Spinal cord (tissue), 10 donors: Measurements from ENCODE around the gene GRID1. TPM values are rescaled to one million over a fixed set of nuclear protein-coding genes. Genes with fewer than 3 reads are reported as not detected.

Experiments
- DNase-seq, 6 donors: peaks; one replicate each; pipeline versions ENCODE4 v3.0.0 to v3.0.0-alpha.2; 2013 to 2015; ENCODE audit warnings: low spot score in 6 of 6, low read depth in 4 of 6
- H3K27ac ChIP-seq: one replicate; pipeline ENCODE4 v1.5.1; 2013; ENCODE audit warnings: low read depth, low read length, control low read depth
- H3K27me3 ChIP-seq: one replicate; pipeline ENCODE4 v1.6.1; 2013; ENCODE audit warnings: low read length; ENCODE audit not compliant: control insufficient read depth, insufficient read depth
- H3K36me3 ChIP-seq: one replicate; pipeline ENCODE4 v1.6.1; 2013; ENCODE audit warnings: low read length; ENCODE audit not compliant: control insufficient read depth, insufficient read depth
- H3K4me1 ChIP-seq: one replicate; pipeline ENCODE4 v1.6.1; 2013; ENCODE audit warnings: low read length; ENCODE audit not compliant: control insufficient read depth, insufficient read depth
- H3K4me3 ChIP-seq: one replicate; pipeline ENCODE4 v1.5.1; 2013; ENCODE audit warnings: low read depth, low read length, control low read depth
- H3K9me3 ChIP-seq: one replicate; pipeline ENCODE4 v1.6.1; 2013; ENCODE audit warnings: low read length; ENCODE audit not compliant: control insufficient read depth, insufficient read depth
- whole genome bisulfite sequencing: methylation state at CpG from one replicate; pipeline ENCODE4 v1.1.5; 2013; ENCODE audit warnings: missing lambda C conversion rate; ENCODE audit not compliant: insufficient coverage; 5-methylcytosine and 5-hydroxymethylcytosine counted together
- polyA plus RNA-seq, 2 donors: library from polyadenylated mRNA; unstranded; fragments of 120-200 nt; gene quantifications; one replicate each; pipeline ENCODE4 v1.2.1, GENCODE V29; 2013; ENCODE audit not compliant: insufficient read length in 2 of 2
- total RNA-seq, 2 donors: library from RNA; depleted of rRNA in 1 of 2; stranded (reverse); fragments of 120-200 nt in 1 of 2; fragments of >200 nt in 1 of 2; gene quantifications; one replicate each; pipeline versions ENCODE4 v1.2.3 to v1.2.4, GENCODE V29; 2013 to 2014
- donor health status: healthy.

The GRID1 gene
- total and polyA plus RNA-seq, 4 donors: 7.6 to 30.1 (median 22.2) TPM

GRCh38 chr10:86049442-86049841 lies 317.2 kb downstream of the GRID1 start:
- DNase-seq: no peak
- Histone ChIP-seq H3K9me3 (no peaks in the 10 kb centered on the region), H3K4me1 (no peaks in the 10 kb centered on the region), H3K36me3 (no peaks in the 10 kb centered on the region), H3K27ac (no peak overlapping the region), H3K4me3 (no peak overlapping the region), H3K27me3 (no peaks in the 10 kb centered on the region)
- 88% methylated on average over 2 of the region's 4 CpGs for WGBS

GRCh38 chr10:86048973-86049372 lies 317.6 kb downstream of the GRID1 start:
- Histone ChIP-seq H3K27me3 (no peaks in the 10 kb centered on the region), H3K4me1 (no peaks in the 10 kb centered on the region), H3K9me3 (no peaks in the 10 kb centered on the region), H3K27ac (no peak overlapping the region), H3K4me3 (no peak overlapping the region), H3K36me3 (no peaks in the 10 kb centered on the region)
- no CpG with 5 or more reads among the region's 2 CpGs for WGBS
- DNase-seq: no peak

- Histone ChIP-seq H3K9me3 (no peaks in the 10 kb centered on the region), H3K27ac (no peak overlapping the region), H3K36me3 (no peaks in the 10 kb centered on the region), H3K4me1 (no peaks in the 10 kb centered on the region), H3K27me3 (no peaks in the 10 kb centered on the region), H3K4me3 (no peak overlapping the region)
- no peak for DNase-seq
These were observed 318.0 kb downstream of the GRID1 start for GRCh38 chr10:86048571-86048970.

GRCh38 chr10:86047588-86047987 lies 319.0 kb downstream of the GRID1 start:
- WGBS: 65% methylated on average over 3 of the region's 7 CpGs
- H3K4me1 ChIP-seq: peaks cover 2% of the 10 kb centered on the region
- H3K4me3 ChIP-seq: no peak overlapping the region
- H3K27me3 ChIP-seq: no peaks in the 10 kb centered on the region
- DNase-seq: peak in 1 of 6 donors; percentile 62
- no peak overlapping the region for H3K27ac ChIP-seq
- no peaks in the 10 kb centered on the region for H3K9me3 ChIP-seq
- H3K36me3 ChIP-seq: peaks cover 3% of the 10 kb centered on the region

GRCh38 chr10:86046845-86047460 lies 319.6 kb downstream of the GRID1 start:
- H3K9me3 ChIP-seq: no peaks in the 10 kb centered on the region
- H3K36me3 ChIP-seq: peaks cover 3% of the 10 kb centered on the region
- no peak overlapping the region for H3K4me3 ChIP-seq
- no peak overlapping the region for H3K27ac ChIP-seq
- peaks cover 2% of the 10 kb centered on the region for H3K4me1 ChIP-seq
- 83% methylated on average over 2 of the region's 2 CpGs for WGBS
- DNase-seq: peak in 1 of 6 donors; percentile 53
- H3K27me3 ChIP-seq: no peaks in the 10 kb centered on the region

- H3K4me3 ChIP-seq: no peak overlapping the region
- 75% methylated on average over 2 of the region's 5 CpGs for WGBS
- peaks cover 2% of the 10 kb centered on the region for H3K4me1 ChIP-seq
- no peaks in the 10 kb centered on the region for H3K27me3 ChIP-seq
- H3K36me3 ChIP-seq: peaks cover 3% of the 10 kb centered on the region
- DNase-seq: no peak
- no peaks in the 10 kb centered on the region for H3K9me3 ChIP-seq
- no peak overlapping the region for H3K27ac ChIP-seq
These were observed 320.7 kb downstream of the GRID1 start for GRCh38 chr10:86045896-86046295.

- DNase-seq: no peak
- peaks cover 3% of the 10 kb centered on the region for H3K36me3 ChIP-seq
- H3K27me3 ChIP-seq: no peaks in the 10 kb centered on the region
- H3K4me1 ChIP-seq: peaks cover 2% of the 10 kb centered on the region
- H3K4me3 ChIP-seq: no peak overlapping the region
- no peaks in the 10 kb centered on the region for H3K9me3 ChIP-seq
- H3K27ac ChIP-seq: no peak overlapping the region
- 60% methylated on average over 1 of the region's 2 CpGs for WGBS
These were observed 322.6 kb downstream of the GRID1 start for GRCh38 chr10:86044029-86044428.

GRCh38 chr10:86043236-86043635 lies 323.4 kb downstream of the GRID1 start:
- Histone ChIP-seq H3K27me3 (no peaks in the 10 kb centered on the region), H3K9me3 (no peaks in the 10 kb centered on the region), H3K36me3 (peaks cover 3% of the 10 kb centered on the region), H3K27ac (no peak overlapping the region), H3K4me3 (no peak overlapping the region), H3K4me1 (peaks cover 2% of the 10 kb centered on the region)
- 76% methylated on average over 2 of the region's 3 CpGs for WGBS
- no peak for DNase-seq

- no peak for DNase-seq
- Histone ChIP-seq H3K27me3 (no peaks in the 10 kb centered on the region), H3K4me3 (no peak overlapping the region), H3K36me3 (peaks cover 3% of the 10 kb centered on the region), H3K4me1 (peaks cover 2% of the 10 kb centered on the region), H3K27ac (no peak overlapping the region), H3K9me3 (no peaks in the 10 kb centered on the region)
- 100% methylated on average over 2 of the region's 2 CpGs for WGBS
These were observed 324.4 kb downstream of the GRID1 start for GRCh38 chr10:86042161-86042560.

GRCh38 chr10:86041116-86041515 lies 325.5 kb downstream of the GRID1 start:
- no peak for DNase-seq
- H3K9me3 ChIP-seq: no peaks in the 10 kb centered on the region
- H3K36me3 ChIP-seq: peaks cover 3% of the 10 kb centered on the region
- H3K4me1 ChIP-seq: peaks cover 2% of the 10 kb centered on the region
- 88% methylated on average over 2 of the region's 3 CpGs for WGBS
- no peak overlapping the region for H3K4me3 ChIP-seq
- H3K27ac ChIP-seq: no peak overlapping the region
- no peaks in the 10 kb centered on the region for H3K27me3 ChIP-seq
